ENCODE data around the gene LSM11. TPM values are rescaled to one million over a fixed set of nuclear protein-coding genes. Genes with fewer than 3 reads are reported as not detected.

Gene LSM11
- total RNA-seq, 3 donors from 2014 or later = 3.7 to 9.5 (median 4.7) TPM

DNA sequence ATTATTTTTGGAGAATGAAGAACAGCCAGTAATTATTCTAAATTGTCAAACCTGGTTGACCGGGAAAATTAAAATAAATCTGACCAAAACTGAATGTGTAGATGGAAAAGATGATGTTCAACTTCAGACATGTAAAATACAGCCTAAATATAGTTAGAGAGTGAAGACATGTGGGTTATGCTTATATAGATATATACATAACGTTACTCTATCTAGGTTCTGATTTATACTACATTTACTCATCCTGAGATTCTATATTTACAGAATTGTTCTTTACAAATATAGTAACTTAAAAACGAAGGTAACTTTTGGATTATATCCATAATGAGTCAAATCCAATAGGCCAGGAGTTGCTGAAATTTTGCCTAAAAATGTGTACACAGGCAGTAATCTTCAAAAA is 33.1 kb upstream of the LSM11 start:
- DNase-seq (no peak), ATAC-seq (no peak)
- H3K4me3 ChIP-seq = no peak overlapping the region
- H3K36me3 ChIP-seq (ENCODE audit: low read depth) = no peaks in the 10 kb centered on the region
- no peaks in the 10 kb centered on the region for H3K4me1 ChIP-seq (ENCODE audit: low read depth)
- intact Hi-C loops (cut with DNase I, micrococcal nuclease) = loop anchor here (10.0 kb wide), 4 partner anchors 56 to 386 kb away; partner anchors contain the start of gene SOX30 (in 1 of the 2)
- no peaks in the 10 kb centered on the region for H3K9me3 ChIP-seq
- TF ChIP-seq, protein P1, sequence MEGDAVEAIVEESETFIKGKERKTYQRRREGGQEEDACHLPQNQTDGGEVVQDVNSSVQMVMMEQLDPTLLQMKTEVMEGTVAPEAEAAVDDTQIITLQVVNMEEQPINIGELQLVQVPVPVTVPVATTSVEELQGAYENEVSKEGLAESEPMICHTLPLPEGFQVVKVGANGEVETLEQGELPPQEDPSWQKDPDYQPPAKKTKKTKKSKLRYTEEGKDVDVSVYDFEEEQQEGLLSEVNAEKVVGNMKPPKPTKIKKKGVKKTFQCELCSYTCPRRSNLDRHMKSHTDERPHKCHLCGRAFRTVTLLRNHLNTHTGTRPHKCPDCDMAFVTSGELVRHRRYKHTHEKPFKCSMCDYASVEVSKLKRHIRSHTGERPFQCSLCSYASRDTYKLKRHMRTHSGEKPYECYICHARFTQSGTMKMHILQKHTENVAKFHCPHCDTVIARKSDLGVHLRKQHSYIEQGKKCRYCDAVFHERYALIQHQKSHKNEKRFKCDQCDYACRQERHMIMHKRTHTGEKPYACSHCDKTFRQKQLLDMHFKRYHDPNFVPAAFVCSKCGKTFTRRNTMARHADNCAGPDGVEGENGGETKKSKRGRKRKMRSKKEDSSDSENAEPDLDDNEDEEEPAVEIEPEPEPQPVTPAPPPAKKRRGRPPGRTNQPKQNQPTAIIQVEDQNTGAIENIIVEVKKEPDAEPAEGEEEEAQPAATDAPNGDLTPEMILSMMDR (IDR thresholded peaks at IDR 0.05) = no peak

DNA sequence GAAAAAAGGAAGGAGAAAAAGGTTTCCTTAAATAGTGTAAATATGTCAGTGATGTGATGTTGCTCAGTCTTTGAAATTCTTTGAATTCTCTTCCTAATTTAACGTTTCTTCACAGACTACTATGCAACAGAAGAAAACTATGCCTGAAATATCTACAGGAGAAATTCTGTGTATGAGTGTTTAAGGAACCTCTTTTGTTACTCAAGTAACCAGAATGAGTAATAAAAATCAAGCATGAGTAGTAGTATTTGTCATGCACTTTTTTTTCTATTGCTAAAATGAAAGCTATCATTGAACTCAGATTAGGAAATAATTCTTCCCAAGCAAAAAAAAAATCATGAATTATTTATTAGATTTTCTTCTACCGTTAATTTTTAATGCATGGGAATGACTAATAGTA is 32.6 kb upstream of the LSM11 start:
- H3K36me3 ChIP-seq (ENCODE audit: low read depth) = no peaks in the 10 kb centered on the region
- no peaks in the 10 kb centered on the region for H3K9me3 ChIP-seq
- no peak overlapping the region for H3K4me3 ChIP-seq
- intact Hi-C loops (cut with DNase I, micrococcal nuclease) = loop anchor here (10.0 kb wide), 4 partner anchors 56 to 386 kb away; partner anchors contain the start of gene SOX30 (in 1 of the 2)
- DNase-seq (no peak), ATAC-seq (no peak)
- no peaks in the 10 kb centered on the region for H3K4me1 ChIP-seq (ENCODE audit: low read depth)
- TF ChIP-seq, protein P1 (IDR thresholded peaks at IDR 0.05) = no peak

DNA sequence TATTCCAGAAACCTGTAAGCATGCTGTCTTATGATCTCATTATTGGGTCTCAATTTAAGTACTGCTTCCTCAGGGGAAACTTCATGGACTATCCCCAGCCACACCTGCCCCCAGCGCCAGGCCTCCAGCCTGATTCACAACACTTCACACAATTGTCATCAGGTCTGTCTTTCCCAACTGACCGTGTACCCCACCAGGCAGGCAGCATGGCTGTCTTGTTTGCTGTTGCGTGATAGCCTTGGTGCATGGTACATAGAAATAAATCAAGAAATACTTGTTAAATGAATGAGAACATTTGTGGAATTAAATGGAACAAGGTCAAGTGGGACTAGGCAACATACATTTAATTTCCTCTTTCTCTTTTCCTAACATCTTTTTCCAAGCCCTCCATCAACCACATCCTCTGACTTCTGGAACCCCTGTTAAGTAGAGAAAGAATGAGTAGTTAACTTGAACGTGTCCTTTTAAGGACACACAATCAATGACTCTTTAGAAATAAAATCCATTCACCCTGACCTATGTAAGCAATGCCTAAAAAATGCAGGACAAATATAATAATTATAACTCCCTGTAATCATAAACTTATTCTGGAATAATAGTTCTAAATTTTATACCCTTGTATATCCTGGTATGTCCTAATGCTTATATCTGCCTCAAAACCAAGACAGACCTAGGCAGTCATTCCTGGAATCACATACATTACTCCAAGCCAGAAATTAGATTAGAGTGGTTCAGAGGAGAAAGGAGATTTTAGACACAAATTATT is 29.5 kb upstream of the LSM11 start:
- TF ChIP-seq, protein P1 (IDR thresholded peaks at IDR 0.05) = no peak
- DNase-seq = no peak
- no peak for ATAC-seq
- Histone ChIP-seq H3K4me3 (no peak overlapping the region), H3K36me3 (ENCODE audit: low read depth) (no peaks in the 10 kb centered on the region), H3K9me3 (no peaks in the 10 kb centered on the region), H3K4me1 (ENCODE audit: low read depth) (peaks cover 11% of the 10 kb centered on the region)
- intact Hi-C loops (cut with DNase I, micrococcal nuclease) = loop anchor here (10.0 kb wide), 4 partner anchors 59 to 389 kb away; partner anchors contain the start of gene SOX30 (in 1 of the 2)

DNA sequence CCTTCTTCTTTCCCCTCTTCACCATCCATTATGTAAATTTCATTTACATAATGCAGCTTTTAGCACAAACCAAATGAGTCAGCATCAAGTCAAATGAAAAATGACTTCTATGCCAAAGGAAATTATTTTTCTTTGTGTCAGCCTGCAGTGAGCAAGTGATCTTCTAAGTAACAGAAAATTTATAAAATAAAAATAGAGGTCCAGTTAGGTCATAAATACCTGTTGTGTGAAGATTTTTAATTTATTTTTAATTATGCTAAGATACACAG is 29.0 kb upstream of the LSM11 start:
- TF ChIP-seq, protein P1 (IDR thresholded peaks at IDR 0.05) = no peak

DNA sequence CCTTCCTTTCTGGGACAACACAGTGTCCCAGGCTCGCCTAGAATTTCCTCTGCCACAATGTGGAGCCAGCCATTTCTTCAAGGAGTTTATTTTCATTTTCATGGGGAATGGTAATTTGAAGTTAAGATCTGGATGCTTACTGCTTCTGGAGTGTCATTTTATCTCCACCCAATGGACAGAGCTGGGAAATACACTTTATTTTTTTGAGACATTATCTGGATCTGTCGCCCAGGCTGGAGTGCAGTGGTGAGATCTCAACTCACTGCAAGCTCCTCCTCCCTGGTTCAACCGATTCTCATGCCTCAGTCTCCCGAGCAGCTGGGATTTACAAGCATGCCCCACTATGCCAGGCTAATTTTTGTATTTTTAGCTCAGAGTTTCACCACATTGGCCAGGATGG is 25.0 kb upstream of the LSM11 start:
- Histone ChIP-seq H3K4me1 (ENCODE audit: low read depth) (peaks cover 14% of the 10 kb centered on the region), H3K36me3 (ENCODE audit: low read depth) (no peaks in the 10 kb centered on the region), H3K9me3 (no peaks in the 10 kb centered on the region), H3K4me3 (no peak overlapping the region)
- ATAC-seq (peak; percentile 95), DNase-seq (peak in 2 of 3 donors; percentile 36 to 47)
- TF ChIP-seq, protein P1 (IDR thresholded peaks at IDR 0.05) = peak; percentile 42
- intact Hi-C loops (cut with DNase I, micrococcal nuclease) = loop anchor here (10.0 kb wide), 4 partner anchors 64 to 394 kb away; partner anchors contain the start of gene SOX30 (in 1 of the 2)

More for the DNA sequence above, 29.0 kb upstream of the LSM11 start:
- Histone ChIP-seq H3K9me3 (no peaks in the 10 kb centered on the region), H3K4me1 (ENCODE audit: low read depth) (peaks cover 11% of the 10 kb centered on the region), H3K36me3 (ENCODE audit: low read depth) (no peaks in the 10 kb centered on the region), H3K4me3 (no peak overlapping the region)
- intact Hi-C loops (cut with DNase I, micrococcal nuclease) = loop anchor here (10.0 kb wide), 4 partner anchors 60 to 390 kb away; partner anchors contain the start of gene SOX30 (in 1 of the 2)
- DNase-seq = no peak
- no peak for ATAC-seq

Data from mucosa of descending colon (tissue), 3 donors.